GM19238 (cell line): ENCODE data around the gene RALGPS1.

Source experiments
- DNase-seq: peaks from one replicate; pipeline ENCODE4 v3.0.0; 2011; ENCODE audit warnings: low spot score; ENCODE audit not compliant: insufficient read length

The RALGPS1 gene

GRCh38 chr9:127077644-127077946, 163.0 kb downstream of the RALGPS1 start:
- no peak for DNase-seq

- no peak for DNase-seq
Observed at GRCh38 chr9:127078336-127078735, 163.8 kb downstream of the RALGPS1 start.

GRCh38 chr9:127078988-127079387, 164.4 kb downstream of the RALGPS1 start:
- no peak for DNase-seq

GRCh38 chr9:127079446-127080140, 165.0 kb downstream of the RALGPS1 start:
- DNase-seq = no peak

- DNase-seq = no peak
Observed at GRCh38 chr9:127081250-127082185, 166.9 kb downstream of the RALGPS1 start.

- no peak for DNase-seq
Observed at GRCh38 chr9:127083138-127083980, 168.8 kb downstream of the RALGPS1 start.

GRCh38 chr9:127084076-127085039, 169.8 kb downstream of the RALGPS1 start:
- no peak for DNase-seq

GRCh38 chr9:127085186-127085585, 170.6 kb downstream of the RALGPS1 start:
- DNase-seq = no peak

GRCh38 chr9:127086771-127087170, 172.2 kb downstream of the RALGPS1 start:
- DNase-seq = no peak

- no peak for DNase-seq
Observed at GRCh38 chr9:127087411-127087810, 172.8 kb downstream of the RALGPS1 start.

GRCh38 chr9:127087836-127088235, 173.3 kb downstream of the RALGPS1 start:
- DNase-seq = no peak

GRCh38 chr9:127088724-127089615, 174.4 kb downstream of the RALGPS1 start:
- no peak for DNase-seq

GRCh38 chr9:127089631-127090081, 175.1 kb downstream of the RALGPS1 start:
- no peak for DNase-seq

- DNase-seq = no peak
Observed at GRCh38 chr9:127090341-127090985, 175.9 kb downstream of the RALGPS1 start.

GRCh38 chr9:127091526-127091925, 176.9 kb downstream of the RALGPS1 start:
- no peak for DNase-seq

- no peak for DNase-seq
Observed at GRCh38 chr9:127092041-127092608, 177.5 kb downstream of the RALGPS1 start.

GRCh38 chr9:127093319-127094020, 178.9 kb downstream of the RALGPS1 start:
- DNase-seq = no peak

- no peak for DNase-seq
Observed at GRCh38 chr9:127095411-127095810, 180.8 kb downstream of the RALGPS1 start.
